Activated CD8-positive, alpha-beta memory T cell treated with anti-CD3 and anti-CD28 coated beads for 36 hours (primary cell): ENCODE data around the gene STAC2. TPM values are rescaled to one million over a fixed set of nuclear protein-coding genes. Genes with fewer than 3 reads are reported as not detected.

ENCODE experiments used
- CTCF ChIA-PET: fragments of 350-600 bp; sonication (Branson Sonifier 250); formaldehyde crosslinking; loops from one replicate; lab custom pipeline; 2021; ENCODE audit warnings: antibody characterized with exemption; lab: Charles Lee
- POLR2A ChIA-PET: fragments of 350-600 bp; sonication (Branson Sonifier 250); formaldehyde crosslinking; loops from one replicate; lab custom pipeline; 2021; ENCODE audit warnings: antibody characterized with exemption; lab: Charles Lee
- total RNA-seq, 2 experiments: library from RNA; stranded (reverse); gene quantifications; one replicate each; pipeline ENCODE4 v1.2.3, GENCODE V29; 2021

Gene STAC2
- total RNA-seq, 2 experiments from 2014 or later = not detected

GRCh38 chr17:39198186-39198566 is 27.6 kb downstream of the STAC2 start:
- ChIA-PET POLR2A (no interaction called here), CTCF (interaction anchor here (0.6 to 2.6 kb wide), 3 partner anchors 33 to 267 kb away, joined by 3 to 13 read pairs (median 5); partner anchors contain the start of gene ARL5C)

GRCh38 chr17:39197380-39198185 is 28.2 kb downstream of the STAC2 start, which contains the start of gene CACNB1:
Gene CACNB1, minus strand, starts transcription at chr17:39197669. Its CDS starts 174 bp downstream, at chr17:39197495.
- CTCF ChIA-PET = no interaction called here
- POLR2A ChIA-PET = no interaction called here

GRCh38 chr17:39196808-39197291 is 28.9 kb downstream of the STAC2 start:
- POLR2A ChIA-PET = no interaction called here
- CTCF ChIA-PET = interaction anchor here (2.0 to 2.3 kb wide), 2 partner anchors 14 to 32 kb away, joined by 5 to 6 read pairs; no protein-coding TSS in a partner anchor

GRCh38 chr17:39196241-39196807 is 29.4 kb downstream of the STAC2 start:
- ChIA-PET POLR2A (no interaction called here), CTCF (interaction anchor here (1.2 to 2.3 kb wide), 5 partner anchors 10 to 41 kb away, joined by 3 to 10 read pairs (median 6); no protein-coding TSS in a partner anchor)

GRCh38 chr17:39195568-39196160 is 30.1 kb downstream of the STAC2 start:
- ChIA-PET POLR2A (no interaction called here), CTCF (interaction anchor here (0.6 to 2.3 kb wide), 6 partner anchors 11 to 41 kb away, joined by 3 to 10 read pairs (median 6); no protein-coding TSS in a partner anchor)

- CTCF ChIA-PET = interaction anchor here (0.6 to 2.3 kb wide), 6 partner anchors 12 to 42 kb away, joined by 3 to 10 read pairs (median 6); no protein-coding TSS in a partner anchor
- POLR2A ChIA-PET = no interaction called here
Observed at GRCh38 chr17:39194985-39195524, 30.7 kb downstream of the STAC2 start.

GRCh38 chr17:39194089-39194984 is 31.4 kb downstream of the STAC2 start:
- CTCF ChIA-PET = interaction anchor here (1.8 to 3.2 kb wide), 2 partner anchors 19 kb away, joined by 10 to 13 read pairs; no protein-coding TSS in a partner anchor

GRCh38 chr17:39193346-39193745 is 32.4 kb downstream of the STAC2 start:
- POLR2A ChIA-PET = no interaction called here
- CTCF ChIA-PET = interaction anchor here (1.0 to 3.2 kb wide), 2 partner anchors 18 to 39 kb away, joined by 5 to 13 read pairs; no protein-coding TSS in a partner anchor

More at GRCh38 chr17:39194089-39194984, 31.4 kb downstream of the STAC2 start:
- POLR2A ChIA-PET = no interaction called here

GRCh38 chr17:39192901-39193300 is 32.8 kb downstream of the STAC2 start:
- ChIA-PET CTCF (interaction anchor here (1.0 to 3.2 kb wide), 2 partner anchors 18 to 39 kb away, joined by 5 to 13 read pairs; no protein-coding TSS in a partner anchor), POLR2A (no interaction called here)

- POLR2A ChIA-PET = no interaction called here
- CTCF ChIA-PET = interaction anchor here (0.9 to 3.2 kb wide), 2 partner anchors 8 to 17 kb away, joined by 3 to 13 read pairs; partner anchors contain the start of gene RPL19
Observed at GRCh38 chr17:39191750-39192510, 33.8 kb downstream of the STAC2 start.

GRCh38 chr17:39187152-39187830 is 38.5 kb downstream of the STAC2 start:
- ChIA-PET CTCF (interaction anchor here (1.1 to 1.6 kb wide), 2 partner anchors 12 kb away, joined by 3 to 5 read pairs; no protein-coding TSS in a partner anchor), POLR2A (interaction anchor here (0.6 kb wide), 1 partner anchor 432 kb away, joined by 3 read pairs; no protein-coding TSS in a partner anchor)

GRCh38 chr17:39186481-39187002 is 39.2 kb downstream of the STAC2 start:
- CTCF ChIA-PET = interaction anchor here (1.1 to 1.6 kb wide), 2 partner anchors 12 to 13 kb away, joined by 3 to 5 read pairs; no protein-coding TSS in a partner anchor
- POLR2A ChIA-PET = interaction anchor here (0.9 kb wide), 1 partner anchor 22 kb away, joined by 3 read pairs; no protein-coding TSS in a partner anchor

- ChIA-PET POLR2A (interaction anchor here (0.6 kb wide), 1 partner anchor 14 kb away, joined by 3 read pairs; no protein-coding TSS in a partner anchor), CTCF (interaction anchor here (1.2 to 2.4 kb wide), 2 partner anchors 12 to 19 kb away, joined by 4 to 5 read pairs; no protein-coding TSS in a partner anchor)
Observed at GRCh38 chr17:39183720-39184119, 42.0 kb downstream of the STAC2 start.

GRCh38 chr17:39183045-39183444 is 42.7 kb downstream of the STAC2 start:
- ChIA-PET CTCF (interaction anchor here (1.2 to 2.4 kb wide), 2 partner anchors 13 to 18 kb away, joined by 4 to 5 read pairs; no protein-coding TSS in a partner anchor), POLR2A (no interaction called here)

- ChIA-PET POLR2A (no interaction called here), CTCF (interaction anchor here (0.6 to 2.4 kb wide), 3 partner anchors 15 to 162 kb away, joined by 3 to 5 read pairs (median 5); partner anchors contain the start of gene ARL5C)
Observed at GRCh38 chr17:39181303-39181702, 44.4 kb downstream of the STAC2 start.

GRCh38 chr17:39178536-39178935 is 47.2 kb downstream of the STAC2 start:
- CTCF ChIA-PET = no interaction called here
- POLR2A ChIA-PET = no interaction called here
